ENCODE data around the gene RHBDD2. TPM values are rescaled to one million over a fixed set of nuclear protein-coding genes. Genes with fewer than 3 reads are reported as not detected.
"Not testable (repeated sequence)": the region's sequence is repeated elsewhere in the genome, so short reads cannot be mapped to it uniquely, and the experiment has no call there.

RHBDD2 gene
- total RNA-seq, 2 experiments from 2014 or later = 21.1 to 21.8 TPM

DNA sequence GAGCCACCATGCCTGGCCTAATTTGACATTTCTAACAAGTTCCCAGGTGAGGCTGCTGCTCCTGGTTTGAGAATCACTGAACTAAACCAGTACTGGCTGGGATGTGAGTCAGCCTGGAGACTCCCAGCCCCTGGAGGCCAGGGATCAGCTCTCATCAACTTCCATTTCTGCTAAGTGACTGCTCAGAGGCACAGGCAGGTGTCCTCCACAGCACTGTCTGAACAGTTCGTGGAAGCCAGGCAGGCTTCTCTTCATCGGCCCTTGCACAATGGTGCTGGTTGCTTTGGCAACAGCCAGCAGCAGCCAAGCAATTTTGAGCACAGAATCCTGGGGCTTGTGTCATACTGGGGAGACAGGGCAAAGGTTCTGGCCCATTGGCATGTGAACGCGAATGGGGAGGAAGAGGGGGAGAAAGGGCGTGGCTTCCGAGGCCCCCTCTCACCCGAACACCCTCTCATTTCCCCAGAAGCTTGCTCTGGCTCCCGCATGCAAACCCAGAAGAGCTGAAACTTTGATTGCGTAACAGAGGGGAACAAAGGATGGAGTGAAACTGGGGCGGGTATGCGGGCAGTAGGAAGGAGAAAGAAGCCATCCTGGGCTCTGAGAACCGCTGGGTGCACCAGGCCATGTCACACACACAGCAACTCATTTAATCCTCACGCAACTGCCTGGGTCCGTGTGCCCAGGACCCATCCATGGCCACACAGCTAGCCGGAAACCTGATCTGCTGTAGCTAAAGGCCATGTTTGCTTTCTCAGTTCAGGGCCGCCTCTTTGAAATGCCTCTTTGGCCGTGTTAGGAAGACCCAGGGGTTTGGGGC lies 27.2 kb downstream of the RHBDD2 start:
- Mint-ChIP-seq H3K27me3 (peaks cover 3% of the 10 kb centered on the region), H3K4me1 (peaks cover 7% of the 10 kb centered on the region), H3K36me3 (ENCODE audit: low read depth) (no peaks in the 10 kb centered on the region), H3K9me3 (no peaks in the 10 kb centered on the region), H3K27ac (no peak overlapping the region), H3K4me3 (no peak overlapping the region)
- POLR2A ChIA-PET = no interaction called here
- CTCF ChIA-PET = interaction anchor here (0.7 kb wide), 1 partner anchor 217 kb away, joined by 4 read pairs; no protein-coding TSS in a partner anchor
- DNase-seq = no peak

- H3K27me3 Mint-ChIP-seq = peaks cover 3% of the 10 kb centered on the region
- H3K36me3 Mint-ChIP-seq (ENCODE audit: low read depth) = no peaks in the 10 kb centered on the region
- H3K27ac Mint-ChIP-seq = no peak overlapping the region
- CTCF ChIA-PET = interaction anchor here (0.8 kb wide), 1 partner anchor 8 kb away, joined by 3 read pairs; the partner anchor contains the start of gene POR
- POLR2A ChIA-PET = no interaction called here
- H3K4me1 Mint-ChIP-seq = peaks cover 7% of the 10 kb centered on the region
- DNase-seq = no peak
- H3K4me3 Mint-ChIP-seq = no peak overlapping the region
- H3K9me3 Mint-ChIP-seq = no peaks in the 10 kb centered on the region
Measured at GRCh38 chr7:75906991-75907667, 28.3 kb downstream of the RHBDD2 start.

DNA sequence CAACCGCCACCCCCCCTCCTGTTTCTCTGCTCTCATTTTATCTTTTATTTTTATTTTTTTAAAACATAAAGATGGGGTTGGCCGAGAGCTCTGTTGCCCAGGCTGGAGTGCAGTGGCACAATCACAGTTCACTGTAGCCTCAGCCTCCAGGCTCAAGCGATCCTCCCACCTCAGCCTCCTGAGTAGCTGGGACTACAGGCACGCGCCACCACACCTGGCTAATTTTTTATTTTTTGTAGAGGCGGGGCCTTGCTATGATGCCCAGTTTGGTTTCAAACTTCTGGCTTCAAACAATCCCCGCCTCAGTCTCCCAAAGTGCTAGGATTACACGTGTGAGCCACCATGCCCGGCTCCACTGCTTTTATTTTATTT lies 28.8 kb downstream of the RHBDD2 start:
- H3K9me3 Mint-ChIP-seq; DNase-seq; H3K27me3 Mint-ChIP-seq; POLR2A ChIA-PET; H3K36me3 Mint-ChIP-seq (ENCODE audit: low read depth); H3K27ac Mint-ChIP-seq; H3K4me3 Mint-ChIP-seq; CTCF ChIA-PET; H3K4me1 Mint-ChIP-seq: not testable (repeated sequence)

DNA sequence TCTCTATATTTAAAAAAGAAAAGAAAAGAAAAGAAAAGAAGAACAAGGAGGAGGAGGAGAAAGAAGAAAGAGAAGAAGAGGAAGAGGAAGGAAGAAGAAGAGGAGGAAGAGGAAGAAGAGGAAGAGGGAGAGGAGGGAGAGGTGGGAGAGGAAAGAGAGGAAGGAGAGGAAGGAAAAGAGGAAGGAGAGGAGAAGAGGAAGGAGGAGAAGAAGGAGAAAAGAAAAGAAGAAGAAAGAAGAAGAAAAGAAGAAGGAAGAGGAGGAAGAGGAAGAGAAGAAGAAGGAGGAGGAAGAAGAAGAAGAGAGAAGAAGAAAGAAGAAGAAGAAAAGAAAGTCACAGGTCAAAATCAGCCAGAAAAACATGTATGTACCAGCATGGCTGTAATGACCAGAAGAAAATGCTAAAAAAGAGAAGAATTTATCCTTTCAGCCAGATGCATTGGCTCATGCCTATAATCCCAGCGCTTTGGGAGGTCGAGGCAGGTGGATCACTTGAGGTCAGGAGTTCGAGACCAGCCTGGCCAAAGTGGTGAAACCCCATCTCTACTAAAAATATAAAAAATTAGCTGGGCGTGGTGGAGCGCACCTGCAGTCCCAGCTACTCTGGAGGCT lies 30.8 kb downstream of the RHBDD2 start:
- no peak overlapping the region for H3K4me3 Mint-ChIP-seq
- peaks cover 13% of the 10 kb centered on the region for H3K4me1 Mint-ChIP-seq
- CTCF ChIA-PET = no interaction called here
- no peaks in the 10 kb centered on the region for H3K9me3 Mint-ChIP-seq
- peaks cover 3% of the 10 kb centered on the region for H3K27me3 Mint-ChIP-seq
- H3K27ac Mint-ChIP-seq = no peak overlapping the region
- POLR2A ChIA-PET = no interaction called here
- H3K36me3 Mint-ChIP-seq (ENCODE audit: low read depth) = no peaks in the 10 kb centered on the region
- no peak for DNase-seq

DNA sequence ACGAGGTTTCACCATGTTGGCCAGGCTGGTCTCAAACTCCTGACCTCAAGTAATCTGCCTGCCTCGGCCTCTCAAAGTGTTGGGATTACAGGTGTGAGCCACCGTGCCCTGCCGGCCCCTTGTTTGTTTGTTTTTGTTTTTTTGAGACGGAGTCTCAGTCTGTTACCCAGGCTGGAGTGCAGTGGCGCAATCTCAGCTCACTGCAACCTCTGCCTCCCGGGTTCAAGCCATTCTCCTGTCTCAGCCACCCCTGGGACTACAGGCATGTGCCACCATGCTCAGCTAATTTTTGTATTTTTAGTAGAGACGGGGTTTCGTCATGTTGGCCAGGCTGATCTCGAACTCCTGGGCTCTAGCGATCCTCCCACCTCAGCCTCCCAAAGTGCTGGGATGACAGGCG lies 32.4 kb downstream of the RHBDD2 start:
- CTCF ChIA-PET = interaction anchor here (0.6 kb wide), 1 partner anchor 9 kb away, joined by 3 read pairs; no protein-coding TSS in a partner anchor
- H3K4me1 Mint-ChIP-seq = peaks cover 15% of the 10 kb centered on the region
- H3K36me3 Mint-ChIP-seq (ENCODE audit: low read depth); H3K4me3 Mint-ChIP-seq; H3K27me3 Mint-ChIP-seq; H3K27ac Mint-ChIP-seq; DNase-seq; H3K9me3 Mint-ChIP-seq: not testable (repeated sequence)
- POLR2A ChIA-PET = interaction anchor here (0.7 kb wide), 1 partner anchor 14 kb away, joined by 3 read pairs; no protein-coding TSS in a partner anchor

DNA sequence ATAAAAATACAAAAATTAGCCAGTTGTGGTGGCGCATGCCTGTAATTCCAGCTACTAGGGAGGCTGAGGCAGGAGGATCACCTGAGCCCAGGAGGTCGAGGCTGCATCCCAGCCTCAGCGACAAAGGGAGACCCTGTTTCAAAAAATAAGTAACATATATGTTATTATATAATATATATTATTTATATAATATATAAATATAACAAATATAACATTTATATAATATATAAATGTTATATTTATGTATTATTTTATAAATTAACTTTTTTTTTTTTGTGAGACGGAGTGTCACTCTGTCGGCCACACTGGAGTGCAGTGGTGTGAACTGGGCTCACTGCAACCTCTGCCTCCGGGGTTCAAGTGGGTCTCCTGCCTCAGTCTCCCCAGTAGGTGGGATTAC lies 34.6 kb downstream of the RHBDD2 start:
- ChIA-PET CTCF (interaction anchor here (1.0 kb wide), 1 partner anchor 134 kb away, joined by 3 read pairs; the partner anchor contains the start of genes MDH2 and STYXL1), POLR2A (no interaction called here)
- DNase-seq = no peak
- H3K4me1 Mint-ChIP-seq = peaks cover 19% of the 10 kb centered on the region
- no peak overlapping the region for H3K27ac Mint-ChIP-seq
- no peak overlapping the region for H3K4me3 Mint-ChIP-seq
- no peaks in the 10 kb centered on the region for H3K36me3 Mint-ChIP-seq (ENCODE audit: low read depth)
- H3K27me3 Mint-ChIP-seq = peaks cover 3% of the 10 kb centered on the region
- H3K9me3 Mint-ChIP-seq = no peaks in the 10 kb centered on the region

- H3K27me3 Mint-ChIP-seq = peaks cover 3% of the 10 kb centered on the region
- peaks cover 23% of the 10 kb centered on the region for H3K4me1 Mint-ChIP-seq
- no peak for DNase-seq
- ChIA-PET POLR2A (interaction anchor here (0.6 kb wide), 1 partner anchor 13 kb away, joined by 3 read pairs; no protein-coding TSS in a partner anchor), CTCF (interaction anchor here (0.6 to 1.0 kb wide), 4 partner anchors 7 to 138 kb away, joined by 3 read pairs; partner anchors contain the start of genes MDH2 and STYXL1)
- H3K36me3 Mint-ChIP-seq (ENCODE audit: low read depth) = no peaks in the 10 kb centered on the region
- no peaks in the 10 kb centered on the region for H3K9me3 Mint-ChIP-seq
- H3K4me3 Mint-ChIP-seq = peak overlapping the region; percentile 79
- H3K27ac Mint-ChIP-seq = peak overlapping the region; percentile 91
Measured at GRCh38 chr7:75914169-75914654, 35.4 kb downstream of the RHBDD2 start.

DNA sequence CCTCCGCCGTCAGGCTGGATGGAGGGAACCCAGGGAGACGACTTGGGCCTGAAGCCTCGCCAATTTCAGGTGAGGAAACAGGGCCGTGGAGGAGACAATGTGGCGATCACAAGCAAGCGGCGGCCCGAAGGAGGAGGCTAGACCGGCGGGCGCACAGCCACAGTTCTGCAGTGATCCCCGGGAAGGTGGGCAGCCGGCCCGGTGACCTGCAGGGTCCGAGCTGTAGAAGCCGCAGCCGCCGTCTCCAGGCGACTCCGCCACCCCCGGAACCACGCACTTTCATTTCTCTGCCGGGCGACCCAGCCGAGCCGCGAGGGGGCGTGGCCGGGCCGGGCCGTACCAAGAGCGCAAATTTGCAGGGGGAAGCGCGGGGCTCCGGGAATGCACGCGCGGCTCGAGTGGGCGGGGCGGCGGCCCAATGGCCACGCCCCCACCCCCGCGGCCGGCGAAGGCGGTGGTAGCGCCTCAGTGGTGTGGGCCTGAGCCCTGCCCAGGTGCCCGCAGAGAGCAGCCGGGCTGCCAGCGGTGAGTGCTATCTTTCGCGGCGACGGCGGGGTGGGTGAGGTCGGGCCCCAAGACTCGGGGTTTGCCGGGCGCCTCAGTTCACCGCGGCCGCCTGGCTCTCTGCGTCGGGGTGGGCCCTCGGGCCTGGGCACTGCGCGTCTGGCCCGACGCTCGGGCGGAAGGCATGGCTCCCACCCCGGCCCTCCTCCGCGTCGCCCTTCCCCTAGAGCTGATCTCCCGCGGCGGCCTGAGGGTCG lies 36.0 kb downstream of the RHBDD2 start, which contains the start of gene POR:
TSS of gene POR (plus strand) at position 501 of the 761 bp plus-strand sequence. CDS start 38,847 bp downstream, outside the sequence.
- H3K9me3 Mint-ChIP-seq = no peaks in the 10 kb centered on the region
- peaks cover 26% of the 10 kb centered on the region for H3K4me1 Mint-ChIP-seq
- H3K36me3 Mint-ChIP-seq (ENCODE audit: low read depth) = no peaks in the 10 kb centered on the region
- CTCF ChIA-PET = interaction anchor here (0.6 to 1.0 kb wide), 5 partner anchors 8 to 138 kb away, joined by 3 to 4 read pairs (median 3); partner anchors contain the start of genes MDH2 and STYXL1
- peak; percentile 94 for DNase-seq
- H3K27ac Mint-ChIP-seq = peak within 1 kb of the TSS; percentile 91
- peaks cover 3% of the 10 kb centered on the region for H3K27me3 Mint-ChIP-seq
- H3K4me3 Mint-ChIP-seq = peak within 1 kb of the TSS; percentile 79
- POLR2A ChIA-PET = interaction anchor here (0.6 kb wide), 2 partner anchors 13 to 14 kb away, joined by 3 read pairs; no protein-coding TSS in a partner anchor

DNA sequence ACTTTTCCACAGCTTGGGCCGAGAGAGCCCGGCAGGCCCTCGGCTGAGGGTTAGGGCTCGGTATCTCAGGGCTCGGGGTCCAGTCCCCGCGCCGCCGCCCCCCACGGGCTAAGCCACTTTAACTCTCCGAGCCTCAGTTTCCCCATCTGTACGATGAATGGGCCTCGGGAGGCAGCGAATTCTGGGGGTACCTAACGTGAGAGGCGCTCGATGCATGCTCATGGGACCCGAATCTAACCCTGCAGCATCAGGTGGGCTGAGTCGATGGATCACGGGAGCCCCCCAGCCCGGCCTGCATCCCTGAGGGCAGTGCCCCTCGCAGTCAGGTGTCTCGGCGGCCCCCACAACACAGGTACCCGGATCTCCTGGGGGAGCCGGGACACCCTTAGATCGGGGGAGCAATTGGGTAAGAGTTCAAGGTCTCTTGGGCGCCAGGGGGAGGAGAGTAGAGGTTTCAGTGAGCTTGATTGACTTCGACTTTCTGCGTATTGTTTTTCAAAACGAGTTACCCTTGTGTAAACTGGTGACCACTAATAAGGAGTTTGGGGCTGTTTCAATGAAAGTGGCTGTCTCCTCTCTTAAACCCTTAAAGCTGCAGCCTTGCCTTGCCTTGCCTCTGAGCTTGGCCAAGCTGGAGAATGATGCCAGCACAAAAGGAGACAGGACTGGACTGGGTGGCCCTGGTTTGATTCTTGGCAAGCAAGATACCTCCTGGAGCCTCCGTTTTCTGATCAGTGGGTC lies 36.8 kb downstream of the RHBDD2 start:
- H3K27ac Mint-ChIP-seq = peak overlapping the region; percentile 82
- H3K9me3 Mint-ChIP-seq = no peaks in the 10 kb centered on the region
- ChIA-PET CTCF (interaction anchor here (0.5 to 1.0 kb wide), 4 partner anchors 9 to 132 kb away, joined by 3 to 4 read pairs (median 3); no protein-coding TSS in a partner anchor), POLR2A (interaction anchor here (0.6 kb wide), 1 partner anchor 13 kb away, joined by 3 read pairs; no protein-coding TSS in a partner anchor)
- H3K4me1 Mint-ChIP-seq = peaks cover 30% of the 10 kb centered on the region
- DNase-seq = peak; percentile 32
- peak overlapping the region; percentile 79 for H3K4me3 Mint-ChIP-seq
- peaks cover 3% of the 10 kb centered on the region for H3K27me3 Mint-ChIP-seq
- H3K36me3 Mint-ChIP-seq (ENCODE audit: low read depth) = no peaks in the 10 kb centered on the region

DNA sequence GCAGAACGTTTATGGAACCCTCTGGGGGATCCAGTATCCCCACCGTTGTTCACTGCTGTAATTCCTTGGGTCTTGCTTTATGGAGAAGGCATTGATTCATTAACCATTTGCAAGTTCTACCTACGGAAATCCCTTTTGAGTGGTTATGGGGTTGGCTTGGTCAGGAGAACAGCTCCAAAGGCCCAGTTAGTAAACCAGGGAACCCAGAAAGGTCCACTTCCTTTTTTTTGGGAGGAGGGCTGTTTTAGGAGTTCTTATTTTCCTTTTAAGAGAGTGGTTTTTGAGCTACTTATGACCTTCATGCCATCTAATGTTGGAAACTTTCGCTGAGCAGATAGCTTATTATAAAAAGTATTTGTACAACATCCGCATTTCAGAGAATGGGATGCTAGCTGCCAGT lies 37.4 kb downstream of the RHBDD2 start:
- peaks cover 32% of the 10 kb centered on the region for H3K4me1 Mint-ChIP-seq
- no peaks in the 10 kb centered on the region for H3K9me3 Mint-ChIP-seq
- H3K4me3 Mint-ChIP-seq = peak overlapping the region; percentile 79
- no peak for DNase-seq
- H3K27ac Mint-ChIP-seq = no peak overlapping the region
- H3K27me3 Mint-ChIP-seq = no peaks in the 10 kb centered on the region
- POLR2A ChIA-PET = no interaction called here
- CTCF ChIA-PET = interaction anchor here (0.5 to 1.3 kb wide), 5 partner anchors 9 to 132 kb away, joined by 3 to 4 read pairs (median 3); no protein-coding TSS in a partner anchor
- no peaks in the 10 kb centered on the region for H3K36me3 Mint-ChIP-seq (ENCODE audit: low read depth)

All from activated CD4-positive, alpha-beta T cell treated with anti-CD3 and anti-CD28 coated beads, Interleukin-2, amount 10 ng/mL, durations not matched to agents 7 days and 5 days (primary cell).